SK-N-MC (cell line): ENCODE results near the gene GH1.

Experiments
- EZH2 ChIP-seq: fragments of 200-600 bp; sonication (generic); IDR thresholded peaks from one replicate; pipeline ENCODE4 v1.6.1; 2017; ENCODE audit warnings: antibody characterized with exemption
- FOXP2 ChIP-seq: optimal IDR thresholded peaks from 2 replicates; pipeline ENCODE3; 2011; ENCODE audit warnings: mild to moderate bottlenecking, moderate library complexity; ENCODE audit not compliant: insufficient read depth; ENCODE audit errors: extremely low read length, control extremely low read depth
- POLR2AphosphoS5 ChIP-seq: IDR thresholded peaks from 2 replicates; pipeline ENCODE4 v1.6.1; 2012; ENCODE audit warnings: mild to moderate bottlenecking, low read depth, low read length, borderline replicate concordance

DNA sequence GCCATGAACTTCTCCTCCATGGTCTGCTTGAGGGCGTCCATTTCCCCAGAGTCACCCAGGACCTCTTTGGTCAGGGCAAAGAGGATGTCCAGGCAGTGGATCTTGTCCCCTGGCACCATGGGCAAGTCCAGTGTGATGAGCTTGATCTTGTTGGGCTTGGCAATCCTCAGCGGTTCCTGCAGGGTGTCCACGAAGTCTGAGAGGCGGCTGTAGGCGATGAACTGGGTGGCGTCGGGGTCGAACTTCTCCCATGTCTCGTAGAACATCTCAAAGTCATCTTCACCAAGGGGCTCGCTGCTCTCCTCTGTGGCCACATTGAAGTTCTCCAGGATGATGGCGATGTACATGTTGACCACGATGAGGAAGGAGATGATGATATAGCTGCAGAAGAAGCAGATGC, 22.5 kb upstream of the GH1 start:
- TF ChIP-seq EZH2 (no peak), POLR2AphosphoS5 (no peak), FOXP2 (no peak)
